GM12878 (cell line): Measurements from ENCODE around the gene C5orf15. TPM values are rescaled to one million over a fixed set of nuclear protein-coding genes. Genes with fewer than 3 reads are reported as not detected.

Experiments
- ATF3 ChIP-seq: IDR thresholded peaks from 2 replicates; pipeline ENCODE4 v1.6.1; 2011; ENCODE audit warnings: low read depth, mild to moderate bottlenecking, low read length, moderate library complexity, borderline replicate concordance; ENCODE audit errors: extremely low read depth
- CTCF ChIP-seq, 3 experiments: IDR thresholded peaks in 2 of 3; conservative IDR thresholded peaks in 1 of 3; 2 replicates each; pipeline ENCODE4 v1.5.1; 2011; ENCODE audit warnings: low read depth in 3 of 3, low read length in 3 of 3, mild to moderate bottlenecking in 3 of 3, control low read depth in 2 of 3, moderate library complexity in 2 of 3, inconsistent platforms in 1 of 3, mixed read lengths in 1 of 3; ENCODE audit not compliant: control insufficient read depth in 2 of 3, insufficient read depth in 1 of 3; ENCODE audit errors: extremely low read depth in 1 of 3
- CUX1 ChIP-seq: IDR thresholded peaks from 2 replicates; pipeline ENCODE4 v1.6.1; 2012; ENCODE audit warnings: improper control_type of control experiment, low read depth, low read length; ENCODE audit not compliant: insufficient replicate concordance
- EED ChIP-seq: sonication (generic); IDR thresholded peaks from 2 replicates; pipeline ENCODE4 v1.6.1; 2016; ENCODE audit warnings: antibody characterized with exemption, low read depth
- ETV6 ChIP-seq, 2 experiments: fragments of 450-650 bp in 1 of 2; IDR thresholded peaks in 1 of 2; conservative IDR thresholded peaks in 1 of 2; 2 replicates each; pipeline ENCODE4 v1.6.1; 2014; ENCODE audit warnings: antibody characterized with exemption in 1 of 2, borderline replicate concordance in 1 of 2, low read depth in 1 of 2, mild to moderate bottlenecking in 1 of 2, moderate library complexity in 1 of 2
- FOXK2 ChIP-seq: fragments of 450-650 bp; IDR thresholded peaks from 2 replicates; pipeline ENCODE4 v1.6.1; 2017; ENCODE audit warnings: mild to moderate bottlenecking, moderate library complexity
- KAT2A ChIP-seq: conservative IDR thresholded peaks from 2 replicates; pipeline ENCODE4 v1.6.1; 2011; ENCODE audit warnings: low read depth, low read length; ENCODE audit not compliant: control insufficient read depth
- MAX ChIP-seq: IDR thresholded peaks from 2 replicates; pipeline ENCODE4 v1.6.1; 2012; ENCODE audit warnings: low read depth, low read length, improper control_type of control experiment
- NBN ChIP-seq: fragments of 450-650 bp; IDR thresholded peaks from 2 replicates; pipeline ENCODE4 v1.6.1; 2016
- NFIC ChIP-seq: IDR thresholded peaks from 2 replicates; pipeline ENCODE4 v1.6.1; 2012; ENCODE audit warnings: low read depth, mild to moderate bottlenecking, inconsistent platforms, low read length, moderate library complexity
- NFYB ChIP-seq: IDR thresholded peaks from 2 replicates; pipeline ENCODE4 v1.6.1; 2011; ENCODE audit warnings: low read depth, mild to moderate bottlenecking, low read length, improper control_type of control experiment, moderate library complexity; ENCODE audit not compliant: insufficient read depth
- RAD51 ChIP-seq: fragments of 450-650 bp; IDR thresholded peaks from 2 replicates; pipeline ENCODE4 v1.6.1; 2016; ENCODE audit warnings: moderate library complexity, mild to moderate bottlenecking, inconsistent platforms
- RB1 ChIP-seq: fragments of 450-650 bp; formaldehyde crosslinking; IDR thresholded peaks from 2 replicates; pipeline ENCODE4 v1.6.1; 2017; ENCODE audit warnings: mild to moderate bottlenecking, borderline replicate concordance
- TCF12 ChIP-seq: IDR thresholded peaks from 2 replicates; pipeline ENCODE4 v1.6.1; 2011; ENCODE audit warnings: low read depth, mild to moderate bottlenecking, low read length
- ZBTB40 ChIP-seq: fragments of 450-650 bp; IDR thresholded peaks from 2 replicates; pipeline ENCODE4 v1.6.1; 2016; ENCODE audit warnings: mild to moderate bottlenecking, moderate library complexity, borderline replicate concordance
- ZNF274 ChIP-seq: IDR thresholded peaks from one replicate; pipeline ENCODE4 v1.8.0; 2011; ENCODE audit not compliant: insufficient read length, insufficient read depth
- ZSCAN29 ChIP-seq: fragments of 450-650 bp; IDR thresholded peaks from 2 replicates; pipeline ENCODE4 v1.6.1; 2017; ENCODE audit warnings: mild to moderate bottlenecking, moderate library complexity
- polyA plus RNA-seq, 11 experiments: library from polyadenylated mRNA; depleted of rRNA in 4 of 11; unstranded in 6 of 11; stranded (reverse) in 5 of 11; fragments of >200 nt; fragmentation: Nextera tagmentation in 4 of 11; fragmentation: Illumina TruSeq in 1 of 11; extraction: Ambion mirVana in 4 of 11; extraction: Trizol in 1 of 11; gene quantifications; 1 replicate in 1 of 11; 2 replicates in 10 of 11; pipeline versions ENCODE4 v1.2.1 to v1.2.3, GENCODE V29; 2011 to 2016; ENCODE audit warnings: inconsistent platforms in 2 of 11, missing spikeins in 2 of 11, low read depth in 1 of 11
- total RNA-seq, 4 experiments: library from RNA; depleted of rRNA in 3 of 4; stranded (reverse); fragments of >200 nt in 3 of 4; fragmentation: Illumina TruSeq in 1 of 4; extraction: Trizol in 1 of 4; gene quantifications; 2 replicates each; pipeline versions ENCODE4 v1.2.1 to v1.2.3, GENCODE V29; 2013 to 2021

The C5orf15 gene
- total and polyA plus RNA-seq, 10 of the 15 experiments (the other 5 are each of a cell fraction or from before 2014, with no cell fraction given): 21.7 to 69.6 (median 46.0) TPM

GRCh38 chr5:134003817-134004625 is 35.6 kb upstream of the C5orf15 start (continued):
- no peak for TF ChIP-seq CUX1
- TF ChIP-seq NFYB: no peak
- no peak for TF ChIP-seq ETV6 (conservative IDR thresholded peaks at IDR 0.05 in 1 of 2, IDR thresholded peaks at IDR 0.05 in 1 of 2; ENCODE audit: borderline replicate concordance in 1 of 2, low read depth in 1 of 2)
- no peak for TF ChIP-seq ZNF274
- TF ChIP-seq ZSCAN29: peak; percentile 5; the same call in 1 of the 2 replicates
- no peak for TF ChIP-seq CTCF (IDR thresholded peaks at IDR 0.05 in 2 of 3, conservative IDR thresholded peaks at IDR 0.05 in 1 of 3; ENCODE audit: control insufficient read depth in 2 of 3, extremely low read depth in 1 of 3, insufficient read depth in 1 of 3, low read depth in 3 of 3, low read length in 3 of 3)
- TF ChIP-seq RAD51: no peak
- TF ChIP-seq KAT2A: no peak
- TF ChIP-seq TCF12: no peak
- no peak for TF ChIP-seq FOXK2
- 0 out of 2 replicates have a peak, but pooled peaks have one; percentile 4 for TF ChIP-seq ATF3
- no peak for TF ChIP-seq ZBTB40
- TF ChIP-seq NBN: no peak
- no peak for TF ChIP-seq EED
- 0 out of 2 replicates have a peak, but pooled peaks have one; percentile 51 for TF ChIP-seq RB1
- TF ChIP-seq MAX: peak; percentile 84; the same call in 1 of the 2 replicates
- no peak for TF ChIP-seq NFIC
